H1 (cell line): ENCODE measurements around the gene KLHL26. TPM values are rescaled to one million over a fixed set of nuclear protein-coding genes. Genes with fewer than 3 reads are reported as not detected.

Source experiments
- CTCF ChIA-PET: fragments of 300-600 bp; sonication (Branson Sonifier 250); formaldehyde crosslinking; loops from one replicate; lab custom pipeline; 2021; ENCODE audit not compliant: partially characterized antibody; lab: Charles Lee
- POLR2A ChIA-PET: fragments of 300-600 bp; sonication (Branson Sonifier 250); formaldehyde crosslinking; loops from one replicate; lab custom pipeline; 2021; ENCODE audit warnings: inconsistent platforms; ENCODE audit not compliant: partially characterized antibody; lab: Charles Lee
- DNase-seq, 2 experiments: peaks; one replicate each; pipeline versions ENCODE4 v3.0.0 to v3.0.0-alpha.2; 2010 to 2022; ENCODE audit warnings: low spot score in 2 of 2, low read depth in 1 of 2, mixed read lengths in 1 of 2
- FAIRE-seq: peaks from 2 replicates; lab custom pipeline; 2011; peaks lifted over from hg19 to GRCh38; lab: Jason Lieb, UNC
- H2AFZ ChIP-seq: 2 replicates; pipeline ENCODE4 v1.8.1; 2012; ENCODE audit warnings: low read length, inconsistent platforms
- H2AK5ac ChIP-seq: 2 replicates; pipeline ENCODE4 v1.6.1; 2013; ENCODE audit warnings: low read depth, low read length
- H2BK120ac ChIP-seq: replicated peaks from 2 replicates; pipeline ENCODE3; 2013; ENCODE audit warnings: low read depth, low read length, inconsistent platforms
- H2BK12ac ChIP-seq: 2 replicates; pipeline ENCODE4 v1.6.1; 2013; ENCODE audit warnings: low read depth, low read length
- H2BK15ac ChIP-seq: 2 replicates; pipeline ENCODE4 v1.6.1; 2013; ENCODE audit warnings: low read length
- H2BK20ac ChIP-seq: 2 replicates; pipeline ENCODE4 v1.6.1; 2013; ENCODE audit warnings: low read length
- H2BK5ac ChIP-seq: 2 replicates; pipeline ENCODE4 v1.6.1; 2013; ENCODE audit warnings: low read depth, low read length
- H3K14ac ChIP-seq: 2 replicates; pipeline ENCODE4 v1.6.1; 2013; ENCODE audit warnings: inconsistent platforms; ENCODE audit not compliant: insufficient read length
- H3K18ac ChIP-seq: 2 replicates; pipeline ENCODE4 v1.6.1; 2013; ENCODE audit warnings: low read length; ENCODE audit errors: extremely low read depth
- H3K23ac ChIP-seq: 2 replicates; pipeline ENCODE4 v1.6.1; 2013; ENCODE audit warnings: inconsistent platforms; ENCODE audit not compliant: insufficient read length
- H3K23me2 ChIP-seq: 2 replicates; pipeline ENCODE4 v1.6.1; 2013; ENCODE audit warnings: low read depth, low read length
- H3K27ac ChIP-seq: 2 replicates; pipeline ENCODE4 v1.6.1; 2011; ENCODE audit warnings: low read depth, low read length, inconsistent platforms
- H3K27me3 ChIP-seq, 4 experiments: replicated peaks in 1 of 4; 1 replicate in 1 of 4; 2 replicates in 3 of 4; pipeline versions ENCODE4 v1.6.1 to v1.8.1; 2011 to 2013; ENCODE audit warnings: low read length in 3 of 4, mild to moderate bottlenecking in 3 of 4, inconsistent platforms in 2 of 4, mixed read lengths in 2 of 4, moderate library complexity in 1 of 4; ENCODE audit not compliant: control insufficient read depth in 3 of 4, insufficient read depth in 3 of 4; ENCODE audit errors: extremely low read depth in 1 of 4
- H3K36me3 ChIP-seq, 4 experiments: 2 replicates each; pipeline versions ENCODE4 v1.6.1 to v1.8.1; 2011 to 2013; ENCODE audit warnings: mild to moderate bottlenecking in 4 of 4, low read length in 3 of 4, moderate library complexity in 2 of 4, control low read depth in 1 of 4, inconsistent platforms in 1 of 4; ENCODE audit not compliant: insufficient read depth in 4 of 4, control insufficient read depth in 2 of 4
- H3K4ac ChIP-seq: replicated peaks from 2 replicates; pipeline ENCODE3; 2013; ENCODE audit warnings: low read length, low read depth, mixed read lengths, inconsistent platforms; ENCODE audit not compliant: insufficient read length
- H3K4me1 ChIP-seq, 4 experiments: replicated peaks in 1 of 4; 1 replicate in 1 of 4; 2 replicates in 3 of 4; pipeline versions ENCODE4 v1.6.1 to v1.8.1; 2011 to 2013; ENCODE audit warnings: low read length in 3 of 4, inconsistent platforms in 2 of 4, mixed read lengths in 1 of 4; ENCODE audit not compliant: insufficient read depth in 4 of 4, control insufficient read depth in 3 of 4
- H3K4me2 ChIP-seq, 2 experiments: 2 replicates each; pipeline versions ENCODE4 v1.6.1 to v1.8.1; 2011 to 2013; ENCODE audit warnings: low read depth in 2 of 2, low read length in 2 of 2, control low read depth in 1 of 2, inconsistent platforms in 1 of 2, mild to moderate bottlenecking in 1 of 2; ENCODE audit not compliant: insufficient read depth in 1 of 2
- H3K4me3 ChIP-seq, 4 experiments: fragments of 200-600, 300-600 bp in 1 of 4; sonication (generic), shearing (Covaris generic), sonication (Bioruptor Twin) in 1 of 4; 2 replicates each; pipeline versions ENCODE4 v1.5.1 to v1.8.1; 2011 to 2016; ENCODE audit warnings: low read length in 4 of 4, low read depth in 3 of 4, control low read depth in 2 of 4, inconsistent platforms in 2 of 4, mild to moderate bottlenecking in 2 of 4, mixed read lengths in 1 of 4, moderate library complexity in 1 of 4; ENCODE audit not compliant: insufficient read depth in 2 of 4; ENCODE audit errors: extremely low read depth in 1 of 4
- H3K56ac ChIP-seq: replicated peaks from 2 replicates; pipeline ENCODE3; 2013; ENCODE audit warnings: low read depth, mild to moderate bottlenecking, mixed read lengths, low read length, inconsistent platforms; ENCODE audit not compliant: insufficient read length
- H3K79me1 ChIP-seq: 2 replicates; pipeline ENCODE4 v1.6.1; 2013; ENCODE audit warnings: low read depth, low read length, control low read depth
- H3K79me2 ChIP-seq, 2 experiments: 2 replicates each; pipeline versions ENCODE4 v1.6.1 to v1.8.1; 2012 to 2013; ENCODE audit warnings: low read length in 2 of 2, mild to moderate bottlenecking in 2 of 2, inconsistent platforms in 1 of 2; ENCODE audit not compliant: insufficient read depth in 2 of 2, control insufficient read depth in 1 of 2
- H3K9ac ChIP-seq, 4 experiments: replicated peaks in 1 of 4; 1 replicate in 1 of 4; 2 replicates in 3 of 4; pipeline versions ENCODE4 v1.6.1 to v1.8.1; 2011 to 2013; ENCODE audit warnings: low read depth in 3 of 4, low read length in 3 of 4, control low read depth in 2 of 4, mild to moderate bottlenecking in 2 of 4, moderate library complexity in 2 of 4, inconsistent platforms in 1 of 4; ENCODE audit errors: extremely low read depth in 1 of 4
- H3K9me3 ChIP-seq, 2 experiments: 2 replicates each; pipeline versions ENCODE4 v1.6.1 to v1.8.1; 2012 to 2013; ENCODE audit warnings: mild to moderate bottlenecking in 2 of 2, moderate library complexity in 2 of 2, control low read depth in 1 of 2, inconsistent platforms in 1 of 2, low read depth in 1 of 2, low read length in 1 of 2, mixed read lengths in 1 of 2; ENCODE audit not compliant: insufficient read depth in 2 of 2
- H4K20me1 ChIP-seq, 2 experiments: replicated peaks in 1 of 2; 2 replicates each; pipeline versions ENCODE3 to v1.8.1; 2011 to 2013; ENCODE audit warnings: inconsistent platforms in 2 of 2, low read length in 2 of 2, mild to moderate bottlenecking in 1 of 2; ENCODE audit not compliant: insufficient read depth in 2 of 2, control insufficient read depth in 1 of 2
- H4K5ac ChIP-seq: 2 replicates; pipeline ENCODE4 v1.6.1; 2013; ENCODE audit warnings: low read length, low read depth, mixed read lengths, inconsistent platforms; ENCODE audit not compliant: insufficient read length
- H4K8ac ChIP-seq: 2 replicates; pipeline ENCODE4 v1.8.0; 2013; ENCODE audit warnings: mild to moderate bottlenecking, moderate library complexity, low read length, inconsistent platforms; ENCODE audit not compliant: insufficient read depth; ENCODE audit errors: extremely low read depth
- H4K91ac ChIP-seq: replicated peaks from 2 replicates; pipeline ENCODE3; 2013; ENCODE audit warnings: low read length, mixed read lengths, inconsistent platforms; ENCODE audit not compliant: insufficient read length
- EZH2 ChIP-seq: fragments of 200-600 bp; sonication (generic); IDR thresholded peaks from 2 replicates; pipeline ENCODE4 v1.7.1; 2012; ENCODE audit warnings: low read depth, mild to moderate bottlenecking, moderate library complexity, low read length, inconsistent platforms; ENCODE audit not compliant: severe bottlenecking
- JUN ChIP-seq: IDR thresholded peaks from 2 replicates; pipeline ENCODE4 v1.6.1; 2011; ENCODE audit warnings: low read depth, mild to moderate bottlenecking, improper control_type of control experiment, low read length
- YY1 ChIP-seq: IDR thresholded peaks from 2 replicates; pipeline ENCODE4 v1.6.1; 2011; ENCODE audit warnings: low read depth, mild to moderate bottlenecking, low read length
- WGBS, 2 experiments: shearing (Covaris generic) in 1 of 2; methylation state at CpG; one replicate each; pipeline versions ENCODE4 v1.1.6 to v1.1.7; 2013 to 2015; ENCODE audit warnings: low lambda C conversion rate in 2 of 2, mixed read lengths in 2 of 2, inconsistent platforms in 1 of 2, low coverage in 1 of 2, missing lambda C conversion rate in 1 of 2; ENCODE audit not compliant: insufficient replicate concordance in 2 of 2, insufficient coverage in 1 of 2, insufficient read length in 1 of 2; ENCODE audit errors: extremely low coverage in 1 of 2, missing lambda C conversion rate in 1 of 2; 5-methylcytosine and 5-hydroxymethylcytosine counted together
- polyA plus RNA-seq, 7 experiments: library from polyadenylated mRNA; depleted of rRNA in 3 of 7; stranded (reverse) in 5 of 7; unstranded in 2 of 7; fragments of >200 nt in 5 of 7; fragments of 200-250 nt in 2 of 7; gene quantifications; 1 replicate in 5 of 7; 2 replicates in 1 of 7; 4 replicates in 1 of 7; pipeline versions ENCODE4 v1.2.1 to v1.2.3, GENCODE V29; 2011 to 2013; ENCODE audit warnings: missing spikeins in 2 of 7, mixed read lengths in 2 of 7
- total RNA-seq: library from RNA; stranded (reverse); fragmentation: NEBNext Ultra II Directional; extraction: Animal tissue kit (Norgen Biotek cat#: 25700); gene quantifications from 2 replicates; pipeline ENCODE4 v1.2.1, GENCODE V29; 2021

KLHL26 gene
- total and polyA plus RNA-seq, 2 of the 8 experiments (the other 6 are each of a cell fraction or from before 2014, with no cell fraction given) = 2.2 to 8.8 TPM

- Histone ChIP-seq H3K9me3 (no peaks in the 10 kb centered on the region), H3K4me3 (peak overlapping the region; percentile 78 to 91 (median 84)), H3K36me3 (no peaks in the 10 kb centered on the region), H4K20me1 (peaks cover 0 to 3% of the 10 kb centered on the region in 2 experiments), H2AFZ (peak overlapping the region; percentile 91; the same call in 1 of the 2 replicates), H3K27me3 (no peaks in the 10 kb centered on the region; a peak in 1 of 7 replicates), H2BK15ac (peak overlapping the region; percentile 89), H2BK120ac (no peak overlapping the region), H4K5ac (peak overlapping the region; percentile 3), H3K27ac (peak overlapping the region; percentile 94; the same call in 1 of the 2 replicates), H3K79me1 (no peaks in the 10 kb centered on the region), H4K91ac (no peak overlapping the region), H3K4me1 (peaks cover 2 to 11% (median 6%) of the 10 kb centered on the region in 4 experiments), H3K9ac (peak overlapping the region in 2 of 4 experiments; percentile 71 to 86; a peak in 2 of 7 replicates), H3K23me2 (peaks cover 11% of the 10 kb centered on the region), H3K18ac (peak overlapping the region; percentile 97; the same call in 1 of the 2 replicates), H3K56ac (no peak overlapping the region), H4K8ac (no peak overlapping the region), H3K23ac (no peak overlapping the region), H2AK5ac (no peak overlapping the region), H3K4me2 (peak overlapping the region; percentile 75 to 95), H3K79me2 (no peaks in the 10 kb centered on the region), H2BK12ac (0 out of 2 replicates have a peak overlapping the region, but pooled peaks have one; percentile 60), H3K14ac (no peak overlapping the region), H3K4ac (peak overlapping the region; percentile 40), H2BK20ac (no peak overlapping the region; the same call in 1 of the 2 replicates), H2BK5ac (0 out of 2 replicates have a peak overlapping the region, but pooled peaks have one; percentile 86)
- ChIA-PET CTCF (interaction anchor here (0.6 to 12.5 kb wide), 37 partner anchors 9 to 268 kb away, joined by 3 to 139 read pairs (median 3); partner anchors contain the start of genes FKBP8, KXD1 and UBA52), POLR2A (interaction anchor here (0.6 to 10.3 kb wide), 15 partner anchors 7 to 1079 kb away, joined by 3 to 112 read pairs (median 5); partner anchors contain the start of genes KXD1 and UBA52)
- FAIRE-seq (no peak), DNase-seq (no peak)
- TF ChIP-seq EZH2 = peak; percentile 8
- TF ChIP-seq YY1 = no peak
- no peak for TF ChIP-seq JUN
- 45% methylated on average over 16 of the region's 16 CpGs; no CpG with 5 or more reads in 1 of the 2 experiments for WGBS, 2 experiments
These were observed 48.7 kb upstream of the KLHL26 start for GRCh38 chr19:18587962-18588610.
